HG03064 (cell line): ENCODE data around the gene ANKS1B.

Source experiments
- ATAC-seq: cut with Tn5 transposase; IDR thresholded peaks from one replicate; pipeline ENCODE4 v1.9.1; 2021; ENCODE audit warnings: low read depth; ENCODE audit not compliant: unreplicated experiment

The ANKS1B gene

GRCh38 chr12:98814254-98814653 is 1170.5 kb downstream of the ANKS1B start:
- ATAC-seq = no peak

- no peak for ATAC-seq
Observed at GRCh38 chr12:98812225-98812624, 1172.5 kb downstream of the ANKS1B start.

GRCh38 chr12:98808243-98808875 is 1176.4 kb downstream of the ANKS1B start:
- no peak for ATAC-seq

GRCh38 chr12:98807187-98807586 is 1177.5 kb downstream of the ANKS1B start:
- no peak for ATAC-seq

- ATAC-seq = no peak
Observed at GRCh38 chr12:98803468-98804209, 1181.1 kb downstream of the ANKS1B start.

- no peak for ATAC-seq
Observed at GRCh38 chr12:98799822-98800221, 1184.9 kb downstream of the ANKS1B start.

GRCh38 chr12:98799146-98799810 is 1185.5 kb downstream of the ANKS1B start:
- ATAC-seq = no peak

GRCh38 chr12:98797200-98797599 is 1187.5 kb downstream of the ANKS1B start:
- ATAC-seq = no peak

- ATAC-seq = no peak
Observed at GRCh38 chr12:98796745-98797144, 1188.0 kb downstream of the ANKS1B start.

GRCh38 chr12:98793121-98793520 is 1191.6 kb downstream of the ANKS1B start:
- ATAC-seq = no peak

GRCh38 chr12:98791406-98791805 is 1193.3 kb downstream of the ANKS1B start:
- no peak for ATAC-seq

- no peak for ATAC-seq
Observed at GRCh38 chr12:98788396-98788795, 1196.3 kb downstream of the ANKS1B start.

- no peak for ATAC-seq
Observed at GRCh38 chr12:98786653-98787052, 1198.1 kb downstream of the ANKS1B start.

GRCh38 chr12:98783420-98783819 is 1201.3 kb downstream of the ANKS1B start:
- no peak for ATAC-seq

- no peak for ATAC-seq
Observed at GRCh38 chr12:98780261-98780660, 1204.5 kb downstream of the ANKS1B start.

GRCh38 chr12:98772818-98773217 is 1211.9 kb downstream of the ANKS1B start:
- ATAC-seq = no peak

GRCh38 chr12:98771811-98772752 is 1212.7 kb downstream of the ANKS1B start:
- no peak for ATAC-seq

GRCh38 chr12:98770230-98770629 is 1214.5 kb downstream of the ANKS1B start:
- ATAC-seq = no peak

GRCh38 chr12:98769068-98769467 is 1215.7 kb downstream of the ANKS1B start:
- ATAC-seq = no peak

GRCh38 chr12:98767248-98767647 is 1217.5 kb downstream of the ANKS1B start:
- no peak for ATAC-seq

- no peak for ATAC-seq
Observed at GRCh38 chr12:98763656-98764055, 1221.1 kb downstream of the ANKS1B start.
